Neural cell (in vitro differentiated cells): ENCODE results near the gene AKIRIN1. TPM values are rescaled to one million over a fixed set of nuclear protein-coding genes. Genes with fewer than 3 reads are reported as not detected.

Source experiments
- H2AFZ ChIP-seq: fragments of 200-600, 300-800 bp; sonication (generic), shearing (Covaris generic); 2 replicates; pipeline ENCODE4 v1.6.0; 2014; ENCODE audit warnings: low read depth, mild to moderate bottlenecking, antibody characterized with exemption, low read length, moderate library complexity
- H3F3A ChIP-seq: fragments of 200-600 bp; shearing (Covaris generic); 2 replicates; pipeline ENCODE4 v1.6.1; 2016; ENCODE audit warnings: mild to moderate bottlenecking, moderate library complexity, mixed read lengths, antibody characterized with exemption, low read length; ENCODE audit not compliant: insufficient read depth, poor library complexity, severe bottlenecking
- H3K27ac ChIP-seq: fragments of 200-600, 300-800 bp; sonication (generic), shearing (Covaris generic); 2 replicates; pipeline ENCODE4 v1.5.1; 2014; ENCODE audit warnings: mild to moderate bottlenecking, low read length, moderate library complexity
- H3K27me3 ChIP-seq: fragments of 300-800, 200-600 bp; sonication (generic), shearing (Covaris generic); 2 replicates; pipeline ENCODE4 v1.6.0; 2014; ENCODE audit warnings: mild to moderate bottlenecking, low read depth, low read length, moderate library complexity; ENCODE audit not compliant: insufficient read depth
- H3K36me3 ChIP-seq: fragments of 300-800, 200-600 bp; sonication (generic), shearing (Covaris generic); 2 replicates; pipeline ENCODE4 v1.5.1; 2014; ENCODE audit warnings: mild to moderate bottlenecking, antibody characterized with exemption, low read length, moderate library complexity; ENCODE audit not compliant: insufficient read depth
- H3K4me2 ChIP-seq: fragments of 300-800, 200-600 bp; sonication (generic), shearing (Covaris generic); 2 replicates; pipeline ENCODE4 v1.6.0; 2014; ENCODE audit warnings: mild to moderate bottlenecking, low read length
- H3K4me3 ChIP-seq: fragments of 300-800, 200-600 bp; sonication (generic), shearing (Covaris generic); 2 replicates; pipeline ENCODE4 v1.5.1; 2014; ENCODE audit warnings: mild to moderate bottlenecking, low read length, moderate library complexity
- H3K79me2 ChIP-seq: fragments of 200-600 bp; shearing (Covaris generic); replicated peaks from 2 replicates; pipeline ENCODE4 v1.6.0; 2014; ENCODE audit warnings: mild to moderate bottlenecking, low read length, moderate library complexity; ENCODE audit not compliant: insufficient read depth
- H3K9ac ChIP-seq: fragments of 300-800, 200-600 bp; sonication (generic), shearing (Covaris generic); 2 replicates; pipeline ENCODE4 v1.6.1; 2016; ENCODE audit warnings: mild to moderate bottlenecking, low read length, mixed read lengths
- H3K9me2 ChIP-seq: fragments of 200-600 bp; shearing (Covaris generic); 2 replicates; pipeline ENCODE4 v1.6.1; 2016; ENCODE audit warnings: mild to moderate bottlenecking, low read length, mixed read lengths; ENCODE audit not compliant: insufficient read depth
- H3K9me3 ChIP-seq: fragments of 200-600, 300-800 bp; sonication (generic), shearing (Covaris generic); 2 replicates; pipeline ENCODE4 v1.6.1; 2016; ENCODE audit warnings: mild to moderate bottlenecking, mixed run types, low read length, moderate library complexity, mixed read lengths
- H4K20me1 ChIP-seq: fragments of 200-600 bp; shearing (Covaris generic); 2 replicates; pipeline ENCODE4 v1.6.1; 2016; ENCODE audit warnings: mild to moderate bottlenecking, mixed run types; ENCODE audit not compliant: insufficient read depth
- CTCF ChIP-seq: fragments of 450-650 bp; IDR thresholded peaks from 2 replicates; pipeline ENCODE4 v1.5.1; 2014; ENCODE audit warnings: antibody characterized with exemption, mild to moderate bottlenecking, moderate library complexity; ENCODE audit not compliant: poor library complexity, severe bottlenecking
- EP300 ChIP-seq: fragments of 450-650 bp; conservative IDR thresholded peaks from 2 replicates; pipeline ENCODE4 v1.6.1; 2014; ENCODE audit warnings: antibody characterized with exemption, mild to moderate bottlenecking, moderate library complexity; ENCODE audit not compliant: poor library complexity, severe bottlenecking
- EZH2 ChIP-seq: fragments of 200-600, 300-800 bp; shearing (Covaris generic), sonication (generic); IDR thresholded peaks from 2 replicates; pipeline ENCODE4 v1.6.1; 2014; ENCODE audit warnings: antibody characterized with exemption, low read length, borderline replicate concordance, mild to moderate bottlenecking; ENCODE audit not compliant: insufficient read depth, poor library complexity, severe bottlenecking
- MXI1 ChIP-seq: fragments of 450-650 bp; conservative IDR thresholded peaks from 2 replicates; pipeline ENCODE4 v1.6.1; 2014; ENCODE audit warnings: antibody characterized with exemption, mild to moderate bottlenecking; ENCODE audit not compliant: poor library complexity, severe bottlenecking
- POLR2AphosphoS5 ChIP-seq: IDR thresholded peaks from 2 replicates; pipeline ENCODE4 v1.6.1; 2012
- RAD21 ChIP-seq: fragments of 450-650 bp; conservative IDR thresholded peaks from 2 replicates; pipeline ENCODE4 v1.6.1; 2014; ENCODE audit warnings: antibody characterized with exemption, mild to moderate bottlenecking, moderate library complexity
- REST ChIP-seq: IDR thresholded peaks from 2 replicates; pipeline ENCODE4 v1.6.1; 2012; ENCODE audit warnings: borderline replicate concordance
- SMC3 ChIP-seq: fragments of 450-650 bp; conservative IDR thresholded peaks from 2 replicates; pipeline ENCODE4 v1.6.1; 2014; ENCODE audit warnings: antibody characterized with exemption, mild to moderate bottlenecking, moderate library complexity; ENCODE audit not compliant: poor library complexity
- TAF1 ChIP-seq: IDR thresholded peaks from 2 replicates; pipeline ENCODE4 v1.6.1; 2012; ENCODE audit warnings: low read depth
- polyA plus RNA-seq: library from polyadenylated mRNA; depleted of rRNA; stranded (reverse); fragments of >200 nt; gene quantifications from 2 replicates; pipeline ENCODE4 v1.2.3, GENCODE V29; 2014

Gene AKIRIN1
- polyA plus RNA-seq, 1 donor from 2014 or later, result 181 TPM

- Histone ChIP-seq H3K27me3 (no peaks in the 10 kb centered on the region), H3K4me2 (no peak overlapping the region), H3K9ac (no peak overlapping the region), H3K9me3 (no peaks in the 10 kb centered on the region), H2AFZ (no peak overlapping the region), H3K27ac (no peak overlapping the region), H3K79me2 (no peaks in the 10 kb centered on the region), H3K9me2 (no peaks in the 10 kb centered on the region), H3F3A (no peaks in the 10 kb centered on the region), H3K4me3 (no peak overlapping the region), H4K20me1 (no peaks in the 10 kb centered on the region), H3K36me3 (peaks cover 11% of the 10 kb centered on the region)
- TF ChIP-seq SMC3 (no peak), RAD21 (no peak), EZH2 (no peak), MXI1 (no peak), POLR2AphosphoS5 (no peak), CTCF (no peak), EP300 (no peak), REST (no peak), TAF1 (no peak)
Measured at GRCh38 chr1:39046613-39047210, 55.6 kb downstream of the AKIRIN1 start.

- Histone ChIP-seq H3F3A (no peaks in the 10 kb centered on the region), H3K9me2 (no peaks in the 10 kb centered on the region), H3K27ac (no peak overlapping the region), H4K20me1 (no peaks in the 10 kb centered on the region), H3K4me3 (no peak overlapping the region), H2AFZ (no peak overlapping the region), H3K9ac (no peak overlapping the region), H3K27me3 (no peaks in the 10 kb centered on the region), H3K4me2 (no peak overlapping the region), H3K79me2 (no peaks in the 10 kb centered on the region), H3K9me3 (no peaks in the 10 kb centered on the region), H3K36me3 (peaks cover 8% of the 10 kb centered on the region)
- no peak for TF ChIP-seq POLR2AphosphoS5
- no peak for TF ChIP-seq SMC3
- no peak for TF ChIP-seq CTCF
- no peak for TF ChIP-seq REST
- no peak for TF ChIP-seq EP300
- TF ChIP-seq MXI1, result no peak
- no peak for TF ChIP-seq TAF1
- TF ChIP-seq RAD21, result no peak
- no peak for TF ChIP-seq EZH2
Measured at GRCh38 chr1:39047374-39048229, 56.5 kb downstream of the AKIRIN1 start.
